ENCODE results near the gene CGB2.
A peak's percentile ranks its signal among the peaks of the same experiment; 100 is the strongest.

Gene CGB2

GRCh38 chr19:49031642-49032301 is at the start of gene CGB2:
TSS of gene CGB2 (plus strand) at chr19:49031890. CDS start at chr19:49032096, 206 bp downstream.
- peak; percentile 93 for DNase-seq

GRCh38 chr19:48982280-48982679 is 49.4 kb upstream of the CGB2 start:
- DNase-seq = no peak

GRCh38 chr19:48985711-48986110 is 46.0 kb upstream of the CGB2 start:
- DNase-seq = no peak

GRCh38 chr19:48986211-48986610 is 45.5 kb upstream of the CGB2 start:
- no peak for DNase-seq

GRCh38 chr19:48987323-48987722 is 44.4 kb upstream of the CGB2 start:
- DNase-seq = no peak

- DNase-seq = no peak
Measured at GRCh38 chr19:48988286-48988685, 43.4 kb upstream of the CGB2 start.

- DNase-seq = no peak
Measured at GRCh38 chr19:48988860-48989259, 42.8 kb upstream of the CGB2 start.

- no peak for DNase-seq
Measured at GRCh38 chr19:48989701-48990291, 41.9 kb upstream of the CGB2 start.

GRCh38 chr19:48990400-48990799 is 41.3 kb upstream of the CGB2 start:
- no peak for DNase-seq

GRCh38 chr19:48991011-48991609 is 40.6 kb upstream of the CGB2 start:
- no peak for DNase-seq

GRCh38 chr19:48991873-48992580 is 39.7 kb upstream of the CGB2 start:
- DNase-seq = no peak

GRCh38 chr19:48992581-48993174 is 39.0 kb upstream of the CGB2 start:
- DNase-seq = no peak

- peak; percentile 99 for DNase-seq
Measured at GRCh38 chr19:48993175-48994034, 38.3 kb upstream of the CGB2 start, which contains the start of the genes GYS1 and RUVBL2. TSS of gene GYS1 (minus strand) at chr19:48993309. CDS start at chr19:48993112, 197 bp downstream. TSS of gene RUVBL2 (plus strand) at chr19:48993887. CDS start at chr19:48993912, 25 bp downstream.

- DNase-seq = no peak
Measured at GRCh38 chr19:48994035-48994386, 37.7 kb upstream of the CGB2 start.

- peak; percentile 81 for DNase-seq
Measured at GRCh38 chr19:48997972-48998371, 33.7 kb upstream of the CGB2 start.

GRCh38 chr19:48999481-49000325 is 32.0 kb upstream of the CGB2 start:
- peak; percentile 81 for DNase-seq

- DNase-seq = no peak
Measured at GRCh38 chr19:49004133-49004532, 27.6 kb upstream of the CGB2 start.

GRCh38 chr19:49004964-49005614 is 26.6 kb upstream of the CGB2 start:
- no peak for DNase-seq

- DNase-seq = no peak
Measured at GRCh38 chr19:49006905-49007304, 24.8 kb upstream of the CGB2 start.

GRCh38 chr19:49009828-49010227 is 21.9 kb upstream of the CGB2 start:
- no peak for DNase-seq

- DNase-seq = no peak
Measured at GRCh38 chr19:49010453-49010852, 21.2 kb upstream of the CGB2 start.

Measured in activated CD8-positive, alpha-beta memory T cell treated with anti-CD3 and anti-CD28 coated beads, Interleukin-2, amount 50 U/mL, for 48 hours (primary cell).